Immature natural killer cell (primary cell): ENCODE results near the gene PAX2. TPM values are rescaled to one million over a fixed set of nuclear protein-coding genes. Genes with fewer than 3 reads are reported as not detected.

Experiments
- DNase-seq, 3 donors: peaks; one replicate each; pipeline ENCODE4 v3.0.0; 2022; ENCODE audit warnings: mixed read lengths in 1 of 3
- H3K27ac Mint-ChIP-seq, 6 donors: one replicate each; pipeline ENCODE4 v1.8.0; 2020; ENCODE audit warnings: mixed read lengths in 6 of 6, mild to moderate bottlenecking in 5 of 6, inconsistent platforms in 4 of 6, moderate library complexity in 3 of 6
- H3K27me3 Mint-ChIP-seq, 3 donors: one replicate each; pipeline ENCODE4 v1.8.0; 2020 to 2021; ENCODE audit warnings: low read depth in 3 of 3, mild to moderate bottlenecking in 3 of 3, mixed read lengths in 3 of 3, moderate library complexity in 3 of 3, inconsistent platforms in 1 of 3
- H3K36me3 Mint-ChIP-seq, 3 donors: one replicate each; pipeline ENCODE4 v1.8.0; 2020; ENCODE audit warnings: mixed read lengths in 3 of 3, inconsistent platforms in 2 of 3, mild to moderate bottlenecking in 2 of 3
- H3K4me1 Mint-ChIP-seq, 2 donors: one replicate each; pipeline ENCODE4 v1.8.0; 2020; ENCODE audit warnings: inconsistent platforms in 2 of 2, mild to moderate bottlenecking in 2 of 2, mixed read lengths in 2 of 2, moderate library complexity in 1 of 2
- H3K4me3 Mint-ChIP-seq, 5 donors: one replicate each; pipeline ENCODE4 v1.8.0; 2020; ENCODE audit warnings: mild to moderate bottlenecking in 5 of 5, mixed read lengths in 5 of 5, inconsistent platforms in 3 of 5, moderate library complexity in 3 of 5
- H3K9me3 Mint-ChIP-seq, 6 donors: one replicate each; pipeline ENCODE4 v1.8.0; 2020; ENCODE audit warnings: mild to moderate bottlenecking in 6 of 6, mixed read lengths in 6 of 6, inconsistent platforms in 4 of 6, moderate library complexity in 3 of 6
- polyA plus RNA-seq, 3 donors: library from polyadenylated mRNA; unstranded; fragments of 300-500 nt; fragmentation: Illumina TruSeq; gene quantifications; one replicate each; pipeline ENCODE4 v1.2.3, GENCODE V29; 2021

The PAX2 gene
- polyA plus RNA-seq, 3 donors from 2014 or later: not detected

GRCh38 chr10:100766693-100767421, 21.5 kb downstream of the PAX2 start:
- no peak overlapping the region for H3K27ac Mint-ChIP-seq
- no peak for DNase-seq
- no peak overlapping the region for H3K4me3 Mint-ChIP-seq
- H3K27me3 Mint-ChIP-seq: peaks cover 4 to 7% (median 6%) of the 10 kb centered on the region in 3 donors
- H3K36me3 Mint-ChIP-seq: no peaks in the 10 kb centered on the region
- H3K4me1 Mint-ChIP-seq: no peaks in the 10 kb centered on the region
- H3K9me3 Mint-ChIP-seq: no peaks in the 10 kb centered on the region

GRCh38 chr10:100767422-100767775, 22.0 kb downstream of the PAX2 start:
- Mint-ChIP-seq H3K36me3 (no peaks in the 10 kb centered on the region), H3K27ac (no peak overlapping the region), H3K4me3 (no peak overlapping the region), H3K9me3 (no peaks in the 10 kb centered on the region), H3K4me1 (no peaks in the 10 kb centered on the region), H3K27me3 (peaks cover 3 to 7% (median 6%) of the 10 kb centered on the region in 3 donors)
- no peak for DNase-seq

- Mint-ChIP-seq H3K4me3 (no peak overlapping the region), H3K27me3 (peaks cover 0 to 8% (median 3%) of the 10 kb centered on the region in 3 donors), H3K9me3 (no peaks in the 10 kb centered on the region), H3K4me1 (no peaks in the 10 kb centered on the region), H3K27ac (no peak overlapping the region), H3K36me3 (no peaks in the 10 kb centered on the region)
- DNase-seq: no peak
Observed at GRCh38 chr10:100769481-100769880, 24.1 kb downstream of the PAX2 start.

GRCh38 chr10:100773646-100774045, 28.3 kb downstream of the PAX2 start:
- Mint-ChIP-seq H3K4me1 (no peaks in the 10 kb centered on the region), H3K4me3 (no peak overlapping the region), H3K36me3 (no peaks in the 10 kb centered on the region), H3K27me3 (peaks cover 3 to 5% (median 4%) of the 10 kb centered on the region in 3 donors), H3K9me3 (no peaks in the 10 kb centered on the region), H3K27ac (no peak overlapping the region)
- DNase-seq: no peak

GRCh38 chr10:100774223-100774622, 28.8 kb downstream of the PAX2 start:
- H3K27ac Mint-ChIP-seq: no peak overlapping the region
- H3K4me1 Mint-ChIP-seq: no peaks in the 10 kb centered on the region
- H3K27me3 Mint-ChIP-seq: peaks cover 4 to 5% (median 5%) of the 10 kb centered on the region in 3 donors
- no peaks in the 10 kb centered on the region for H3K9me3 Mint-ChIP-seq
- no peaks in the 10 kb centered on the region for H3K36me3 Mint-ChIP-seq
- DNase-seq: no peak
- H3K4me3 Mint-ChIP-seq: no peak overlapping the region

- Mint-ChIP-seq H3K9me3 (no peaks in the 10 kb centered on the region), H3K27me3 (peaks cover 3 to 5% (median 3%) of the 10 kb centered on the region in 3 donors), H3K27ac (no peak overlapping the region), H3K4me3 (no peak overlapping the region), H3K4me1 (no peaks in the 10 kb centered on the region), H3K36me3 (no peaks in the 10 kb centered on the region)
- DNase-seq: no peak
Observed at GRCh38 chr10:100774876-100775275, 29.5 kb downstream of the PAX2 start.

- Mint-ChIP-seq H3K27ac (no peak overlapping the region), H3K4me1 (no peaks in the 10 kb centered on the region), H3K36me3 (no peaks in the 10 kb centered on the region), H3K27me3 (peaks cover 2 to 5% (median 3%) of the 10 kb centered on the region in 3 donors), H3K9me3 (no peaks in the 10 kb centered on the region), H3K4me3 (no peak overlapping the region)
- DNase-seq: no peak
Observed at GRCh38 chr10:100775386-100775785, 30.0 kb downstream of the PAX2 start.

- Mint-ChIP-seq H3K4me3 (no peak overlapping the region), H3K4me1 (no peaks in the 10 kb centered on the region), H3K9me3 (no peaks in the 10 kb centered on the region), H3K27ac (no peak overlapping the region), H3K27me3 (peaks cover 2 to 5% (median 3%) of the 10 kb centered on the region in 3 donors), H3K36me3 (no peaks in the 10 kb centered on the region)
- no peak for DNase-seq
Observed at GRCh38 chr10:100775871-100776270, 30.5 kb downstream of the PAX2 start.

- H3K4me3 Mint-ChIP-seq: no peak overlapping the region
- H3K27ac Mint-ChIP-seq: no peak overlapping the region
- peaks cover 3 to 5% (median 4%) of the 10 kb centered on the region in 3 donors for H3K27me3 Mint-ChIP-seq
- no peaks in the 10 kb centered on the region for H3K4me1 Mint-ChIP-seq
- H3K36me3 Mint-ChIP-seq: no peaks in the 10 kb centered on the region
- H3K9me3 Mint-ChIP-seq: no peaks in the 10 kb centered on the region
- no peak for DNase-seq
Observed at GRCh38 chr10:100776671-100777070, 31.3 kb downstream of the PAX2 start.

GRCh38 chr10:100779329-100779728, 33.9 kb downstream of the PAX2 start:
- Mint-ChIP-seq H3K27me3 (peaks cover 2 to 8% (median 3%) of the 10 kb centered on the region in 3 donors), H3K27ac (no peak overlapping the region), H3K4me3 (no peak overlapping the region), H3K36me3 (no peaks in the 10 kb centered on the region), H3K9me3 (no peaks in the 10 kb centered on the region), H3K4me1 (no peaks in the 10 kb centered on the region)
- DNase-seq: no peak

- H3K36me3 Mint-ChIP-seq: no peaks in the 10 kb centered on the region
- peaks cover 2 to 8% (median 3%) of the 10 kb centered on the region in 3 donors for H3K27me3 Mint-ChIP-seq
- no peak for DNase-seq
- H3K27ac Mint-ChIP-seq: no peak overlapping the region
- no peaks in the 10 kb centered on the region for H3K4me1 Mint-ChIP-seq
- H3K9me3 Mint-ChIP-seq: no peaks in the 10 kb centered on the region
- H3K4me3 Mint-ChIP-seq: no peak overlapping the region
Observed at GRCh38 chr10:100780324-100780723, 34.9 kb downstream of the PAX2 start.

GRCh38 chr10:100781145-100781665, 35.8 kb downstream of the PAX2 start:
- H3K27ac Mint-ChIP-seq: no peak overlapping the region
- no peaks in the 10 kb centered on the region for H3K4me1 Mint-ChIP-seq
- no peak for DNase-seq
- H3K27me3 Mint-ChIP-seq: peaks cover 1 to 6% (median 2%) of the 10 kb centered on the region in 3 donors
- H3K4me3 Mint-ChIP-seq: no peak overlapping the region
- no peaks in the 10 kb centered on the region for H3K9me3 Mint-ChIP-seq
- no peaks in the 10 kb centered on the region for H3K36me3 Mint-ChIP-seq

GRCh38 chr10:100782461-100783244, 37.3 kb downstream of the PAX2 start:
- H3K27ac Mint-ChIP-seq: no peak overlapping the region
- H3K36me3 Mint-ChIP-seq: no peaks in the 10 kb centered on the region
- no peaks in the 10 kb centered on the region for H3K4me1 Mint-ChIP-seq
- H3K9me3 Mint-ChIP-seq: no peaks in the 10 kb centered on the region
- peaks cover 3 to 6% (median 5%) of the 10 kb centered on the region in 3 donors for H3K27me3 Mint-ChIP-seq
- DNase-seq: no peak
- no peak overlapping the region for H3K4me3 Mint-ChIP-seq

- Mint-ChIP-seq H3K27ac (no peak overlapping the region), H3K9me3 (no peaks in the 10 kb centered on the region), H3K4me1 (no peaks in the 10 kb centered on the region), H3K4me3 (no peak overlapping the region), H3K27me3 (peaks cover 3 to 7% (median 6%) of the 10 kb centered on the region in 3 donors), H3K36me3 (no peaks in the 10 kb centered on the region)
- no peak for DNase-seq
Observed at GRCh38 chr10:100784126-100784525, 38.7 kb downstream of the PAX2 start.
